Progenitor cell of endocrine pancreas (in vitro differentiated cells): ENCODE measurements around the gene GRPEL2. TPM values are rescaled to one million over a fixed set of nuclear protein-coding genes. Genes with fewer than 3 reads are reported as not detected.

Source experiments
- DNase-seq: peaks from one replicate; pipeline ENCODE4 v3.0.0; 2021; ENCODE audit warnings: low spot score; ENCODE audit not compliant: unreplicated experiment
- H3K27ac Mint-ChIP-seq: 2 replicates; pipeline ENCODE4 v1.8.0; 2021; ENCODE audit warnings: mild to moderate bottlenecking, moderate library complexity, mixed read lengths
- H3K27me3 Mint-ChIP-seq: 2 replicates; pipeline ENCODE4 v1.8.0; 2021; ENCODE audit warnings: mixed read lengths
- H3K36me3 Mint-ChIP-seq: 2 replicates; pipeline ENCODE4 v1.8.0; 2022; ENCODE audit warnings: mixed read lengths; ENCODE audit not compliant: insufficient read depth
- H3K4me1 Mint-ChIP-seq: 2 replicates; pipeline ENCODE4 v1.8.0; 2021; ENCODE audit warnings: low read depth, mixed read lengths
- H3K4me3 Mint-ChIP-seq: 2 replicates; pipeline ENCODE4 v1.8.0; 2021; ENCODE audit warnings: low read depth, mild to moderate bottlenecking, moderate library complexity, mixed read lengths
- H3K9me3 Mint-ChIP-seq: 2 replicates; pipeline ENCODE4 v1.8.0; 2021; ENCODE audit warnings: low read depth, mixed read lengths
- CTCF ChIP-seq: fragments of 200-600 bp; sonication (generic); IDR thresholded peaks from one replicate; pipeline ENCODE4 v1.5.0; 2021; ENCODE audit warnings: antibody characterized with exemption, mild to moderate bottlenecking; ENCODE audit not compliant: unreplicated experiment
- total RNA-seq: library from RNA; stranded (reverse); gene quantifications from 2 replicates; pipeline ENCODE4 v1.2.1, GENCODE V29; 2021

The GRPEL2 gene
- total RNA-seq, 1 donor from 2014 or later, result 17.6 TPM

GRCh38 chr5:149337736-149338135 is 7.6 kb upstream of the GRPEL2 start:
- peaks cover 4% of the 10 kb centered on the region for H3K4me1 Mint-ChIP-seq
- no peak overlapping the region for H3K27ac Mint-ChIP-seq
- H3K9me3 Mint-ChIP-seq, result no peaks in the 10 kb centered on the region
- no peak for TF ChIP-seq CTCF
- H3K36me3 Mint-ChIP-seq, result no peaks in the 10 kb centered on the region
- H3K4me3 Mint-ChIP-seq, result no peak overlapping the region
- no peaks in the 10 kb centered on the region for H3K27me3 Mint-ChIP-seq
- DNase-seq, result no peak

- no peak for DNase-seq
- Mint-ChIP-seq H3K36me3 (no peaks in the 10 kb centered on the region), H3K27ac (no peak overlapping the region), H3K27me3 (no peaks in the 10 kb centered on the region), H3K4me3 (no peak overlapping the region), H3K4me1 (peaks cover 4% of the 10 kb centered on the region), H3K9me3 (no peaks in the 10 kb centered on the region)
- TF ChIP-seq CTCF, result no peak
Observed at GRCh38 chr5:149338364-149338763, 6.9 kb upstream of the GRPEL2 start.

- Mint-ChIP-seq H3K36me3 (no peaks in the 10 kb centered on the region), H3K4me3 (no peak overlapping the region), H3K4me1 (peaks cover 10% of the 10 kb centered on the region), H3K27me3 (no peaks in the 10 kb centered on the region), H3K9me3 (no peaks in the 10 kb centered on the region), H3K27ac (no peak overlapping the region)
- no peak for DNase-seq
- TF ChIP-seq CTCF, result no peak
Observed at GRCh38 chr5:149340920-149341319, 4.4 kb upstream of the GRPEL2 start.

- no peak for DNase-seq
- Mint-ChIP-seq H3K27ac (peak overlapping the region; percentile 8), H3K4me1 (peaks cover 11% of the 10 kb centered on the region)
Observed at GRCh38 chr5:149341876-149342275, 3.4 kb upstream of the GRPEL2 start.

GRCh38 chr5:149344151-149344550 is 1.1 kb upstream of the GRPEL2 start:
- H3K4me3 Mint-ChIP-seq, result peak overlapping the region; percentile 95
- H3K27ac Mint-ChIP-seq, result no peak overlapping the region
- H3K9me3 Mint-ChIP-seq, result no peaks in the 10 kb centered on the region
- peaks cover 5% of the 10 kb centered on the region for H3K36me3 Mint-ChIP-seq
- peaks cover 15% of the 10 kb centered on the region for H3K4me1 Mint-ChIP-seq
- DNase-seq, result no peak
- no peak for TF ChIP-seq CTCF
- H3K27me3 Mint-ChIP-seq, result no peaks in the 10 kb centered on the region

More at GRCh38 chr5:149341876-149342275, 3.4 kb upstream of the GRPEL2 start:
- H3K4me3 Mint-ChIP-seq, result no peak overlapping the region
- no peaks in the 10 kb centered on the region for H3K36me3 Mint-ChIP-seq
- TF ChIP-seq CTCF, result no peak
- H3K27me3 Mint-ChIP-seq, result no peaks in the 10 kb centered on the region
- H3K9me3 Mint-ChIP-seq, result no peaks in the 10 kb centered on the region

- Mint-ChIP-seq H3K36me3 (peaks cover 18% of the 10 kb centered on the region), H3K9me3 (no peaks in the 10 kb centered on the region), H3K27me3 (no peaks in the 10 kb centered on the region), H3K4me1 (peaks cover 15% of the 10 kb centered on the region), H3K4me3 (peak overlapping the region; percentile 95), H3K27ac (peak overlapping the region; percentile 92)
- no peak for DNase-seq
- no peak for TF ChIP-seq CTCF
Observed at GRCh38 chr5:149345892-149346222, 558 bp downstream of the GRPEL2 start.
